ELF-1 (cell line): ENCODE data around the gene AZI2.

Source experiments
- DNase-seq: peaks from one replicate; pipeline ENCODE4 v3.0.0-alpha.2; 2016; ENCODE audit warnings: low read depth, low spot score

Gene AZI2

DNA sequence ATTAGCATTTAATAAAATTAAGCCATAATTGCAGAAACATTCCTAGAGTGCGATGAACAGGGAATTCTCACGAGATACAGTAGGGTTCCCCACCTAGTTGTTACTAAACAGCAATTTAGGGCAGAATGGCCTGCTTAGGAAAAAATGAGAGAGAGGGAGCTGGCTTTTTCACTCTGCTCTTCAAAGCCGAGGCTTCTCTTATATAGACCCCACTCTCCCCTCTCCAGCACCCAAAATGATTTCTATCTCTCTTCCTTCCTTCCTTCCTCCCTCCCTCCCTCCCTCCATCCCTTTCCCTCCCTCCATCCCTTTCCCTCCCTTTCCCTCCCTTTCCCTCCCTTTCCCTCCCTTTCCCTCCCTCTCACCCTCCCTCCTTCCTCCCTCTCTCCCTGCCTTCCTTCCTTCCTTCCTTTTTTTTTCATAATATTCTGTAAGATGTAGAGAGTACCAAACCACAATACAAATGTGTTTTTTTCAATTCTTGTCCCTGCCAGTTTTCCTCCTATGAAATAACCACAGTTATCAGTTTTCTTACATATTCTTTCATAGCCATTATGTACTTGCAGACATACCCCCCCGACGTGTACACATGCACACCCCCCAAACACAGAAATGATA lies 48.2 kb downstream of the AZI2 start:
- DNase-seq, result no peak

DNA sequence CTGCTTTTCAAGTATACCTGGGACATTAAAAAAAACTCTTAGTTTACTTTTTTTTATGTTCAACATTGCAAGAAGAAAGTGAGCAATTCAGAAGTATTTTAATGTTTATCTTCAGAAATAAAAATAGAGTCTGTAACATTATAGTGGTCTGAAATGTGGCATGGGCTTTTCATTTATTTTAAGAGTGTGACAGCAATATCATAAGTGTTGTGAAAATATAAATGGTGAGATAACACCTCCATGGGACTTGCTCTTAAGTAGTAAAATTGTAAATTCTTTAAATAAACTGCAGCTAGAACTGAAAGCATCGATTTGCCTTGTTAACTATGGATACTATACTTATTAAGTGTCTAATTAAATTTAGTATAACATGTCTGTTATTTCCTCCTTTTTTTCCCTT lies 48.9 kb downstream of the AZI2 start:
- DNase-seq, result no peak

DNA sequence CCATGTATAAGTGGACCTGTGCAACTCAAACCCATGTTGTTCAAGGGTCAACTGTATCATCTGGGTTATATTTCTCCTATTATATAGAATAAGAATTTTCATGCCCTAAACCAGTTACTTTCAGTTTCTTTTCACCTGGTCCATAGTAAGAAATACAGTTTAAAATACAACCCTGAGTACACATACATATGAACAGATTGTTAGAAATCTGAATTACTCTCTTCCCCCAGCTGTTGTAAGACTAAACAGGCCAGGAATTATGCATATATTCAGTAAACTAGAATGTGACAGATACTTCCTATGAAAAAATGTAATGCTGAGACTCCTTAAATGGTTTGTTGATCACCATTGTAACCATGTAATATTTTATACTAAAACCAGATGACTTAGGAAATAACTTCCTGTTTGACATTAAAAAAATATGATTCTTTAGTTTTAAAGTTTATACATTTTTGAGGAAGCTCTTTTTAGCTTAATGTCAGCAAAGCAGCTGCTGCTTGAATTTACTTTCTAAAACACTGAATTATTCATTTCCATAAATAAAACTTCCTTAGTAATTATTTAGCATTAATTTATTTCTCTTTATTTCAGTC lies 52.6 kb downstream of the AZI2 start:
- no peak for DNase-seq

- DNase-seq, result no peak
Observed at GRCh38 chr3:28294667-28295413, 53.8 kb downstream of the AZI2 start.

DNA sequence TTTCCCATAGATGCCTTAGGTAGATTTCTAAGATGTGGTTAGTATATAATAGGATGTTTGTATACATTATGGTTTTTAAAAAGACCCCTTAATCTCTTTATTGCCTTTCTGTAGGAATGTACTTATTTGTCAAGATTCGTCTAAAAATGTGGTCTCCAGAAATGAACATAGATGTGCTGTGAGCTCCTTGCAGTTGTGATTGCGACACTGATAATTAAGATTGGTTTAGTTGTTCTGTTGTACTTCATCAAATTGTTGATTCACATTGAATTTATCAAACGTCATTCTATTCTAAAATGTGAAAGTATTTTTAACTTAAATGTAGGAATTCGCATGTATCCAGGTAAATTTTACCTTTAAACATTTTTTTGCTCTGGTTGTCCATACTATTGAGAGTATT lies 56.0 kb downstream of the AZI2 start:
- DNase-seq, result no peak

- DNase-seq, result no peak
Observed at GRCh38 chr3:28291577-28291976, 57.0 kb downstream of the AZI2 start.

DNA sequence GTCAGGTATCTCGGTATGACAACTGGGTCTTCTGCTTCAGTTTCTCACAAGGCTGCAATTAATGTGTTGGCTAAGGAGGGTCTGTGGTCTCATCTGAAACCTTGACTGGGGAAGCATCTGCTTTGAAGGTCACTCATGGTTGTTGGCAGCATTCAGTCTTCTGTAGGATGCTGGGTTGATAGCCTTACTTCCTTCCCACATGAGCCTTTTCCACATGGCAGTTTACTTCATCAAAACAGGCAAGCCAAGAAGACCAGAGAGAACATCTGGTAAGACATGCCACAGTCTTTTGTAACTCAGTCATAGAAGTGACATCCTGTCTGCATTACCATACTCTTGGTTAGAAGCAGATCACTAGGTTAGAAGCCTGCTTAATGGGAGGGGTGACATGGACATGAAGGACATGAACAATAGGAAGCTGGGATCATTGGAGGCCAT lies 57.7 kb downstream of the AZI2 start:
- no peak for DNase-seq

DNA sequence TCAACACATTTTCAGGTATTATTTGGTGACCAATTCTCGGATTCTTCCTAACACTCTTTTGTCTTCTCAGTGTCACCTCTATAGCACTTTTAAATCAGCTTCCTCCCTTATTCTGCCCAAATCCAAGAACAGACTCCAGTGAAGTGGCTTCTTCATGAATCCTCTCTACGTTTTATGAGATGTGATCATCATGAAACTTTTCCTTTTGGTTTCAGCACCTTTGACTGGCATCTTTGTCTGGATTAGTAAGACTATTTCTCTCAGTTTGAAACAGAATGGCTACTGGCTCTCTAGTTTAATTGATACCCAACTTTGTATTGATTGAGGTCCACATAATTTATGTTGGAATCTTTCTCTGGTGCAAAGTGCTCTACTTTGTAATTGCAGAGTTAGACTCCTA lies 61.6 kb downstream of the AZI2 start:
- DNase-seq, result no peak

DNA sequence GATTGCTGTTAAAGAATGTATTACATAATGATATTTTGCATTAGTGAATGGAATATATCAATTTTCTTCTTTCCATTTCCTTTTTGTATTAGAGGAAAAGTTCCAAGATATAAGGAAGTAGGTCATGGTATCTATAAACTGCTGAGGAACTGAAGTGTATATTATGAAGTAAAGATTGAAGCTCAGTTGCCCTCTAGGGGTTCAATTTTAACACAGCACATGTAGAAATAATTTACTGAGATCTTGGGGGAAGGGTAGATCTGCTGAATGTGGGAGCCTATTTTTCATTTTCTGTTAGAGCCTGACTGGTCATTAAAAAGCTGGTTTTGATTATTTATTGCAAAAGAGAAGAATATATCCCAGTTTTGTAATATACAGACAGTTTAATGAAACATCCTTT lies 62.0 kb downstream of the AZI2 start:
- no peak for DNase-seq

DNA sequence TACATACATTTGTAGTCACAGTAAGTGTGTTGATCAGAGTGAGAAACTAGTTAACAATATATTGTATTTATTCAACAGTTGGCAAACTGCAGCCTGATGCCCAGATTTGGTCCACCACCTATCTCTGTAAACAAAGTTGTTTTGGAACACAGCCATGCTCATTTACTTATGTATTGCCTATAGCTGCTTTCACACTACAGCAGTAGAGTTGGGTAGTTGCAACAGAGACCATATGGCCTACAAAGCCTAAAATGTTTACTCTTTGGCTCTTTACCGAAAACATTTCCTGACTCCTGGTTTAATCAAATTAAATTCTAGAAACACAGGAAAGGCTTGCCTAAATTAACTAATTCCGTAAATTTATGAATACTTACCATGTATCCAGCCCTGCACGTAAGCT lies 67.8 kb downstream of the AZI2 start:
- no peak for DNase-seq

DNA sequence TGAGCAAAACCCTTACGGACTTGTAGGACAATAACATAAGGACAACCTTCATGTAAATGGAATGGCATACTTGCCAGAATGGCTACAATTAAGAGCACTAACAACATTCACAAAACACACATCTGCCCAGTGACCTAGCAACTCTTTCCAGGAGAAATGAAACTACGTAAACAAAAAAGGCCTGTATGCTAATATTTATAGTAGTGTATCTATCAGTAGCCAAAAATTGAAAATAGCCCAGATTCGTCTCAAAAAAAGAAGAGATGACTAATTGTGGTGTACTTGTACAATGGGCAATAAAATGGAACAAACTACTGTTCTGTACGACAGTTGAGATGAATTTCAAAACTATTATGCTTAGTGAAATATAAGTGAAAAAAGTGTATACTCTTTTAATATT lies 68.9 kb downstream of the AZI2 start:
- no peak for DNase-seq

DNA sequence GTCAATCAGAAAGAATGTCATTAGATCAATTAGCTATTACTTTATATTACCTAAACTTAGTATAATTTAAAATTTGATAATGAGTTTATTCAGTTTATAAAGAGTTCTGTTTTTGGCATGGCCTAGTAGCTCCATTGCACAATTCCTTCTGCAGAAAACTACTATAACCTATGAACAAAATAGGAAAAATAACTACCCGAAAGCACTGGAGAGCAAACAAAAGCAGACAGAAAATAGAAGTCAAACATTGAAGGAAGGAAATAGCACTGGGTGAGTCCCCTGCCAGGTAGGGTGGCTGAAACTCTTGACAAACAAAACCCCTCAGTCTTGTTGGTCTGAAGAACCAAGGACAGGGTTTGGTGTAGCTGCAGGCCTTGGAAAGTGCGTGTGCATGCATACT lies 69.7 kb downstream of the AZI2 start:
- DNase-seq, result no peak

GRCh38 chr3:28273837-28274236 lies 74.8 kb downstream of the AZI2 start:
- DNase-seq, result no peak
